GM23338 (cell line): ENCODE results near the gene FBXO30. TPM values are rescaled to one million over a fixed set of nuclear protein-coding genes. Genes with fewer than 3 reads are reported as not detected.
A peak's percentile ranks its signal among the peaks of the same experiment; 100 is the strongest.

Source experiments
- ATAC-seq: fragments of 200-7000 bp; cut with Tn5 transposase; 3 replicates; pipeline ENCODE4 v1.9.1; 2020
- DNase-seq: peaks from one replicate; pipeline ENCODE4 v3.0.0-alpha.2; 2015; ENCODE audit warnings: low spot score
- H2AFZ ChIP-seq: fragments of 200-600 bp; sonication (generic); 2 replicates; pipeline ENCODE4 v1.8.0; 2016; ENCODE audit warnings: antibody characterized with exemption, mild to moderate bottlenecking, moderate library complexity
- H3F3A ChIP-seq: fragments of 200-600 bp; sonication (generic); replicated peaks from 2 replicates; pipeline ENCODE4 v1.8.0; 2017; ENCODE audit warnings: antibody characterized with exemption, mixed run types, low read depth
- H3K27ac ChIP-seq: fragments of 200-600 bp; sonication (generic); 2 replicates; pipeline ENCODE4 v1.6.1; 2016; ENCODE audit warnings: low read depth
- H3K27me3 ChIP-seq: fragments of 200-600 bp; sonication (generic); 2 replicates; pipeline ENCODE4 v1.8.0; 2016; ENCODE audit warnings: mild to moderate bottlenecking, mixed run types, moderate library complexity; ENCODE audit not compliant: insufficient read depth
- H3K36me3 ChIP-seq: fragments of 200-600 bp; sonication (generic); 2 replicates; pipeline ENCODE4 v1.8.0; 2016; ENCODE audit warnings: mild to moderate bottlenecking; ENCODE audit not compliant: insufficient read depth
- H3K4me1 ChIP-seq: fragments of 200-600 bp; sonication (generic); 2 replicates; pipeline ENCODE4 v1.8.0; 2016; ENCODE audit warnings: mild to moderate bottlenecking, moderate library complexity; ENCODE audit not compliant: insufficient read depth
- H3K4me2 ChIP-seq: fragments of 200-600 bp; sonication (generic); 2 replicates; pipeline ENCODE4 v1.7.1; 2017; ENCODE audit warnings: mixed run types
- H3K4me3 ChIP-seq: fragments of 200-600 bp; sonication (generic); 2 replicates; pipeline ENCODE4 v1.6.1; 2016; ENCODE audit warnings: mixed run types
- H3K79me2 ChIP-seq: fragments of 200-600 bp; sonication (generic); replicated peaks from 2 replicates; pipeline ENCODE4 v1.8.0; 2017; ENCODE audit warnings: mild to moderate bottlenecking; ENCODE audit not compliant: insufficient read depth
- H3K9me2 ChIP-seq: fragments of 200-600 bp; sonication (generic); 2 replicates; pipeline ENCODE4 v1.8.0; 2017; ENCODE audit not compliant: insufficient read depth
- H4K20me1 ChIP-seq: fragments of 200-600 bp; sonication (generic); replicated peaks from 2 replicates; pipeline ENCODE4 v1.8.0; 2017; ENCODE audit warnings: mild to moderate bottlenecking; ENCODE audit not compliant: insufficient read depth
- H3K27ac Mint-ChIP-seq: 2 replicates; pipeline ENCODE4 v1.8.0; 2020; ENCODE audit warnings: inconsistent platforms, mild to moderate bottlenecking, moderate library complexity, mixed read lengths
- H3K27me3 Mint-ChIP-seq: 3 replicates; pipeline ENCODE4 v1.8.0; 2022; ENCODE audit warnings: low read depth, mild to moderate bottlenecking, moderate library complexity, mixed read lengths, inconsistent platforms; ENCODE audit not compliant: insufficient read depth, poor library complexity
- H3K36me3 Mint-ChIP-seq: 3 replicates; pipeline ENCODE4 v1.8.0; 2021; ENCODE audit warnings: low read depth, mild to moderate bottlenecking, inconsistent platforms, moderate library complexity, mixed read lengths
- H3K4me1 Mint-ChIP-seq: 3 replicates; pipeline ENCODE4 v1.8.0; 2020; ENCODE audit warnings: mild to moderate bottlenecking, inconsistent platforms, mixed read lengths
- H3K4me3 Mint-ChIP-seq: 3 replicates; pipeline ENCODE4 v1.8.0; 2021; ENCODE audit warnings: moderate library complexity, mild to moderate bottlenecking, inconsistent platforms, mixed read lengths
- H3K9me3 Mint-ChIP-seq: 3 replicates; pipeline ENCODE4 v1.8.0; 2020; ENCODE audit warnings: moderate library complexity, mild to moderate bottlenecking, inconsistent platforms, mixed read lengths
- CREB1 ChIP-seq: fragments of 250-450 bp; sonication (Bioruptor Pico); IDR thresholded peaks from 2 replicates; pipeline ENCODE4 v1.5.0; 2020; ENCODE audit warnings: low read depth, mild to moderate bottlenecking, moderate library complexity
- ETS1 ChIP-seq: IDR thresholded peaks from 2 replicates; pipeline ENCODE4 v1.6.1; 2016; ENCODE audit warnings: antibody characterized with exemption
- EZH2 ChIP-seq: fragments of 200-600 bp; sonication (generic); IDR thresholded peaks from one replicate; pipeline ENCODE4 v1.8.0; 2017; ENCODE audit warnings: antibody characterized with exemption, mild to moderate bottlenecking, low read depth; ENCODE audit not compliant: unreplicated experiment
- JUNB ChIP-seq: IDR thresholded peaks from one replicate; pipeline ENCODE4 v1.6.1; 2016; ENCODE audit warnings: antibody characterized with exemption; ENCODE audit not compliant: unreplicated experiment
- REST ChIP-seq: IDR thresholded peaks from one replicate; pipeline ENCODE4 v1.6.1; 2018; ENCODE audit warnings: antibody characterized with exemption; ENCODE audit not compliant: unreplicated experiment
- STAT1 ChIP-seq: IDR thresholded peaks from one replicate; pipeline ENCODE4 v1.6.1; 2016; ENCODE audit warnings: antibody characterized with exemption; ENCODE audit not compliant: unreplicated experiment
- ZNF114 ChIP-seq: fragments of 250-450 bp; sonication (Bioruptor Pico); IDR thresholded peaks from 2 replicates; pipeline ENCODE4 v1.5.0; 2020; ENCODE audit warnings: mild to moderate bottlenecking, moderate library complexity
- ZNF331 ChIP-seq: fragments of 250-450 bp; sonication (Bioruptor Pico); IDR thresholded peaks from 2 replicates; pipeline ENCODE4 v1.5.0; 2020; ENCODE audit warnings: low read depth, mild to moderate bottlenecking, moderate library complexity
- ZNF462 ChIP-seq: fragments of 250-450 bp; sonication (Bioruptor Pico); IDR thresholded peaks from 2 replicates; pipeline ENCODE4 v1.5.0; 2020; ENCODE audit warnings: mild to moderate bottlenecking, moderate library complexity
- polyA plus RNA-seq: library from polyadenylated mRNA; unstranded; fragments of >200 nt; fragmentation: Nextera tagmentation; extraction: Ambion mirVana; gene quantifications from 2 replicates; pipeline ENCODE4 v1.2.1, GENCODE V29; 2016
- total RNA-seq: library from RNA; depleted of rRNA; stranded (reverse); fragments of >200 nt; shearing (Covaris generic); gene quantifications from 2 replicates; pipeline ENCODE4 v1.2.3, GENCODE V29; 2014

FBXO30 gene
- total and polyA plus RNA-seq, 2 experiments from 2014 or later: 6.5 to 21.3 TPM

GRCh38 chr6:145801021-145801420, 13.6 kb downstream of the FBXO30 start:
- Mint-ChIP-seq H3K36me3 (peaks cover 32% of the 10 kb centered on the region), H3K4me3 (no peak overlapping the region), H3K4me1 (peaks cover 12% of the 10 kb centered on the region; the same call in 2 of the 3 replicates), H3K27ac (peak overlapping the region; percentile 7), H3K9me3 (no peaks in the 10 kb centered on the region), H3K27me3 (no peaks in the 10 kb centered on the region)
- no peak for TF ChIP-seq ZNF331
- no peak for TF ChIP-seq ZNF462 (CRISPR knock-in tag)
- TF ChIP-seq JUNB: no peak
- no peak for TF ChIP-seq ZNF114 (CRISPR knock-in tag)
- TF ChIP-seq CREB1 (CRISPR knock-in tag): no peak
- no peak for TF ChIP-seq REST
- TF ChIP-seq ETS1: no peak
- TF ChIP-seq STAT1: no peak
- no peak for TF ChIP-seq EZH2
- Histone ChIP-seq H4K20me1 (peaks cover 14% of the 10 kb centered on the region), H3K4me2 (no peak overlapping the region), H3F3A (no peaks in the 10 kb centered on the region), H3K4me3 (no peak overlapping the region), H2AFZ (no peak overlapping the region), H3K4me1 (no peaks in the 10 kb centered on the region), H3K27ac (no peak overlapping the region), H3K36me3 (peaks cover 4% of the 10 kb centered on the region; the same call in 1 of the 2 replicates), H3K27me3 (no peaks in the 10 kb centered on the region), H3K79me2 (peaks cover 100% of the 10 kb centered on the region), H3K9me2 (no peaks in the 10 kb centered on the region)
- no peak for ATAC-seq
- no peak for DNase-seq
